ENCODE data around the gene PIF1.
"Not testable (repeated sequence)": the region's sequence is repeated elsewhere in the genome, so short reads cannot be mapped to it uniquely, and the experiment has no call there.

Gene PIF1

DNA sequence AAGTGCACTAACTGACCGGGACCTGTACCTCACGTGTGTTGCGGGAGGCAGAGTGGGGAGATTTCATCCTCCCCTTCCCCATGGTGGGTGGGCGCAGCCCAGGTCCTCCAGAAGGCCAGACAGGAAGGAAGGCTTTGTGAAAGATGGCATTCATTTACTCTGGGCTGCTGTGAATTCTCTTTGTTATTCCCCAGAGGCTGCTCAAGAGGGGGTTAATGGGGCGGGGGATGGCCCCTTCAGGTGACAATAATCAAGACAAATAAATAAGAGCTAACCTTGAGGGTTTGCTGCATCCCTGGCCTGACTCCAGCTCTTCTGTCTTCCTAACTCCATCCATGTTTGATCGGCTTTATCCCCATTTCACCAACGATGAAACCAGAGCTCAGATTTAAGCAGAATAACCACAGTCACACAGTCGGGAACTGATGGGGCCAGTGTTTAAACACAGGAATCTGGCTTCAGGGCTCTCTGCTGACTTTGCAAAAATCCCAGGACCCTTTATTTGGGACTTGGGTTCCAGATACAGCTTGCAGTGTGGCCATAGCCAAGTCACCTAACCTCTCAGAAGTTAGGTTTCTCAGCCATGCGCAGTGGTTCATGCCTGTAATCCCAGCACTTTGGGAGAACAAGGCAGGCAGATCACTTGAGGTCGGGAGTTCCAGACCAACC is 16.5 kb downstream of the PIF1 start:
- no peak for DNase-seq

DNA sequence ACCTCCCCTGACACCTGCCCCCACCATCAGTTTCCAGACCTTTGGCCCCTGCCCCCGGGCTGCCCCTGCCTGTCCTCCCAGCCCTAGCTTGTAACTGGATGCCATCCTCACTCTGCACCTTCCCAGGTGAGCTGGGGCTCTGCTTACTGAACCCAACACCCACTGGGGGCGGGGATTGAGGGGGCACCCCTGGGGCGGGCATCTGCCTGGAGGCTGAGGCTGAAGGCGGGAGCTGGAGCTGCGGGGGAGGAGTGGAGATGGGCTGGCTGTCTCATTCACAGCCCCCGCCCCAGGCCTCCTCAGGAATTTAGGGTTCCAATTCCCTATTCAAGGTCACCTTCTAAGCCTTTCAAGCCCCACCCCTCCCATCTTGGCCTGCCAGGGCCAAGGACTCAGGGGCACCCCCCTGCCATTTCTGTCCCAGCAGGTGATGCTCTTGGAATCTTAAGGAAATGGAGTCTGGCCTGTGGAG is 17.7 kb downstream of the PIF1 start:
- DNase-seq, result no peak

DNA sequence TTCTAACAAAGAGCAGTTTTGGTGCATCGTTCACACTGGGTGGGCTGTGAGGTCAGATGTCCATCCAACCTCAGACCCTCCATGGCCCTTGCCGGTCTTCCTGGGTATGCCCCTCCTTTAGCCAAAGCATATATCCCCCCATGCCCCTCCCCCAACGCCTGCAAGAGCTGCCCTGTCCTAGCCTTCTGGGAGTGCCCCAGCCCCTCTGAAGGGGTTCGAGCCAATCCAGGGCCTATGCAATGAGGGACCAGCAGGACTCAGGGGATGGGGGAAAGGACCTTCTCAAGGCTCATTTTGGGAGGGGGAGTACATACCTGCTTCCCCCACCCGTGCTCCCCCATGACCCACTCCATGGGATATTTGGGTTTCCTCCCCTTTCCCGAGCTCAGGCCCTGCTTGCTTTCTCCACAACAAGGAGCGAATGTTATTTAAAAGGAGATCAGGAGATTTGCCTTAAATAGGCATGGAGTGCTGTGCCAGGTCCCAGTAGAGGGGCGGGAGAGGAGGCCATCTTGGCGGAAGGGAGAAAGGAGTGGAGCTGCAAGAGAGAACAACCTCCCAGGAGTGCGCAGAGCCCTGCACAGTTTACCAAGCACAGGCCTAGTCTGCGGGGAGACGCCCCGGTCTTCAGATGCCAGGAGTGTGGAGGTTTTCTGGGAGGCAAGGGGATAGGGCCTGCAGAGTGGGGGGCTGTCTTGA is 18.2 kb downstream of the PIF1 start:
- no peak for DNase-seq

DNA sequence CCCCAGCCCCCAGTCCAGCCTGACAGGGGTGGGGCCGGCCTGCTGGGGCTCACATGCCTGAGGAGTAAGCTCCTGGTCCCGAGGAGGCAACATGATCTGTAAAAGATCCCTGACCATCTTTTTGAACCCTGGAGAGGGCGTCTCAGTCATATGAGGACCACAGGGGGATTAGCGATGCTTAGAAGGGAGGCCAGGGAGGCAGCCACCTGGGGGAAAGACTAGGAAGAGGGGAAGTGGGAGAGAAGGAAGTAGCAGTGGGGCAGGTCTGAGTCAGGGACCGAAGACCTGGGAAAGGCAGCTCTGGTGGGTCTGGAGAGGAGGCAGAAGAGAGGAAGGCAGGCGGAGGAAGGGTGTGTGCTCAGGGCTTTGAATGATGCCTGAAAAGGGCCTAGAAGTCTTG is 18.9 kb downstream of the PIF1 start:
- no peak for DNase-seq

DNA sequence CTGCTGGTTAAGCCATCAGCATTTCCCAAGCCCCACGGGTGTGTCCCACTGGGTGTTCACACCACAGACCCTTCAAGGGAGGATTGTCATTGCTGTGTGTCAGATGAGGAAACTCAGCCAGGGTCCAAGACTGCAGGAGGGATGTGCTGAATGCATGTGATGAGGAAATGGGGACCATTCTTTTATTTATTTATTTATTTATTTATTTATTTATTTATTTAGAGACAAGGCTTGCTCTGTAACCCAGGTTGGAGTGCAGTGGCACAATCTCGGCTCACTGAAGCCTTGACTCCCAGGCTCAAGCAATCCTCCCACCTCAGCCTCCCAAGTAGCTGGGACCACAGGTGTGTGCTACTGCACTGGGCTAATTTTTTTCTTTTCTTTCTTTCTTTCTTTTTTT is 20.8 kb downstream of the PIF1 start:
- no peak for DNase-seq

DNA sequence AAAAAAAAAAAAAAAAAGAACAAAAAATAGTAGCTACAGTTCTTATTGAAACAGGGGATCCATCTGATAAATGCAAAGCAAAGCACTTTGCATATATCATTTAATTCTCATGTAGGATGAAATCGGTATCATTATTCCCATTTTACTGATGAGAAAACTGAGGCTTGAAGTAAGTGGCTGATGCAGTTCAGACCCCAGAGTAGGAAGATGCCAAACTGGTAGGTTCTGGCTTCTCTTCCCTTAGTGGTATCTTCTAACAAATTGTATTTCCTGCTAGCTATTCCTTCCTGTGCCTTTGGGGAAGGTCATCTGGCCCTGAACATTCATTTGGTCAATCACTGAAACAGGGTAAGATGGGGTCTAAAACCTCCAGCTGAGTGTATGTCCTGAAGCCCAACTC is 21.9 kb downstream of the PIF1 start:
- no peak for DNase-seq

DNA sequence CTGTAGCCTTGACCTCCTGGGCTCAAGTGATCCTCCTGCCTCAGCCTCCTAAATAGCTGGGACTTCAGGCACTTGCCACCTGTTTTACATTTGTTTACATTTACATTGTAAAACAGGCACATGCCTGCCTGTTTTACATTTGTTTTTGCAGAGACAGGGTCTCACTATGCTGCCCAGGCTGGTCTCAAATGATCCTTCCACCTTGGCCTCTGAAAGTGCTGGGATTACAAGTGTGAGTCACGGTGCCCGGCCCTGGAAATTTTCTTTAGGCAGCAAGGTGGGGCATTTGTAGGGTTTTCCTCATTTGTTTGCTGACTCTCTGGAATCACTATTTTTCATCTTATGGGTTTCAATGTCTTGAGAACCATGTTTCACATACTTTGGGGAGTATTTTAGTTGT is 25.0 kb downstream of the PIF1 start:
- DNase-seq, result no peak

DNA sequence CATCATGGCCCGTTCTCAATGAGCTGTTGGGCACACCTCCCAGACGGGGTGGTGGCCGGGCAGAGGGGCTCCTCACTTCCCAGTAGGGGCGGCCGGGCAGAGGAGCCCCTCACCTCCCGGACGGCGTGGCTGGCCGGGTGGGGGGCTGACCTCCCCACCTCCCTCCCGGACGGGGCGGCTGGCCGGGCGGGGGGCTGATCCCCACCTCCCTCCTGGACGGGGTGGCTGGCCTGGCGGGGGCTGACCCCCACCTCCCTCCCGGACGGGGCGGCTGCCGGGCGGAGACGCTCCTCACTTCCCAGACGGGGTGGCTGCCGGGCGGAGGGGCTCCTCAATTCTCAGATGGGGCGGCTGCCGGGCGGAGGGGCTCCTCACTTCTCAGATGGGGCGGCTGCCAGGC is 26.5 kb downstream of the PIF1 start:
- not testable (repeated sequence) for DNase-seq

DNA sequence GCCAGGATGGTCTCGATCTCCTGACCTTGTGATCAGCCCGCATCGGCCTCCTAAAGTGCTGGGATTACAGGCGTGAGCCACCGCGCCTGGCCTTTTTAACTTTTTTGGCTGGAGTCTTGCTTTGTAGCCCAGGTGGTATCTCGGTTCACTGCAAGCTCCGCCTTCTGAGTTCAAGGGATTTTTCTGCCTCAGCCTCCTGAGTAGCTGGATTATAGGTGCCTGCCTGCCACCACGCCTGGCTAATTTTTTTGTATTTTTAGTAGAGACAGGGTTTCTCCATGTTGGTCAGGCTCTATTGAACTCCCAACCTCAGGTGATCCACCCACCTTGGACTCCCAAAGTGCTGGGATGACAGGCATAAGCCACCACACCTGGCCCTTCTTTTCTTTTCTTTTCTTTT is 29.5 kb downstream of the PIF1 start:
- not testable (repeated sequence) for DNase-seq

DNA sequence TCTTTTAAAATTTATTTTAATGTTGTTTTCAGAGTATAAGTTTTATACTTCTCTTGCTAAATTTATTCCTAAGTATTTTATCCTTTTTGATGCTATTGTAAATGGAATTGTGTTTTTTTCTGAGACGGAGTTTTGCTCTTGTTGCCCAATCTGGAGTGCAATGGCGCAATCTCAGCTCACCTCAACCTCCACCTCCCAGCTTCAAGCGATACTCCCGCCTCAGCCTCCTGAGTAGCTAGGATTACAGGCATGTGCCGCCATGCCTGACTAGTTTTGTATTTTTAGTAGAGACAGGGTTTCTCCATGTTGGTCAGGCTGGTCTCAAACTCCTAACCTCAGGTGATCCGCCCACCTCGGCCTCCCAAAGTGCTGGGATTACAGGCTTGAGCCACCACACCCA is 30.1 kb downstream of the PIF1 start:
- not testable (repeated sequence) for DNase-seq

DNA sequence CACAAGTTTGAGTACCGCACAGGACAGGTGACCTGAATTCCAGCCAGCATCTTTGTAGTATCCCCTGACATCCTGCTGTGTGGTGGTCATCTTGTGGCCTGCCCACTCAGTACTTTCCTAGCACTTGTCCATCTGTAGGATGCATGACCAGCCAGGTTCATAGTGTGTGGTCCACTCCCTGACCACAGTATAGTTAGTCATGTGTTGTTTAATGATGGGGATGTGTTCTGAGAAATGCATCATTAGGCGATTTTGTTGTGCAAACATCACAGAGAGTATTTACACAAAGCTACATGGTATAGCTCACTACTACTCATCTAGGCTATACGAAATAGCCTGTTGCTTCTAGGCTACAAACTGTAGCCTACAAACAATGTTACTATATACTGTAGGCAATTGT is 33.2 kb downstream of the PIF1 start:
- no peak for DNase-seq

DNA sequence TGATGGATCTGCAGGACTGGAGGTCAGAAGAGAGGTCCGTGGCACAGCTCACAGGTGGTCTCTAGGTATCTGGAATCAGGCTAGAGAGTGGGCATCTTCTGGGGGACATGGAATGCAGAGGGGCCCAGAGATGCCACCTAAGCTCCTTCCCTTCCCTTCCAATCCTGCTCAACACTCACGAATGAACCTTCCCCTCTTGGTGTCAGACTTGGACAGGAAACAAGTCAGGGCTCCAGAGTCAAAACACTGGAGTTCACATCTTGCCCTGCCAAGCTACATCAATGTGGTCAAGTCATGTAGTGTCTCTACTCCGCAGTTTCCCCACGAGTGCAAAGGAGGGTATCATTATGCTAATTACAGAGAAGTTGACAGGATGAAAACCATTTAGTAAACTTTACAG is 34.0 kb downstream of the PIF1 start:
- DNase-seq, result no peak

DNA sequence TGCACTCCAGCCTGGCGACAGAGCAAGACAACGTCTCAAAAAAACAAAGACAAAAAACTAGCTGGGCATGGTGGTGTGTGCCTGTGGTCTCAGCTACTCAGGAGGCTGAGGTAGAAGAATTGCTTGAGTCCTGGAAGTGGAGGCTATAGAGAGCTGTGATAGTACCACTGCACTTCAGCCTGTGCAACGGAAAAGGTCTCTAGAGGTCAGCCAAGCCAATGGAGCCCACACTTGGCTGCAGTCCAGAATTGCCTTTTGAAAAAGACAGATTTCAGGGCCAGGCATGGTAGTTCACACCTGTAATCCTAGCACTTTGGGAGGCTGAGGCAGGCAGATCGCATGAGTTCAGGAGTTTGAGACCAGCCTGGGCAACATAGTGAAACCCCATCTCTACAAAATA is 41.7 kb downstream of the PIF1 start:
- no peak for DNase-seq

DNA sequence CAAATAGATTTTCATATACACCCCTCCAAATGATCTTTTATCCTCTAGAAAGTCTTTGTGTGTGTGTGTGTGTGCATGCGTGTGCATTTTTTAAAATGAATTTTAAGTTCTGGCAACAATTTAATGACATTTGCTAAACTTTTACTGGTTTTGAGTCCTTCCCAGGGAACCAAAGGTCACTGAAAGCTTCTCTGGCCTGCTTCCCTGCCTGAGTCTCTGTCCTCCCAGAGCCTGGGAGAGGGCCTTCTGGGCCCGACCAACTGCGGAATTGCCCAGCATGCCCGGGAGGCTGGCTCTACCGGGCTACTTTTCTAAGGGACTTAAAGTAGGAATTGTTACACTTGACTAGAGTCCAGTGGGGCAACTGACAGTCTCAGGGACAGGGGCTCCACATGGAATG is 42.7 kb downstream of the PIF1 start:
- DNase-seq, result no peak

DNA sequence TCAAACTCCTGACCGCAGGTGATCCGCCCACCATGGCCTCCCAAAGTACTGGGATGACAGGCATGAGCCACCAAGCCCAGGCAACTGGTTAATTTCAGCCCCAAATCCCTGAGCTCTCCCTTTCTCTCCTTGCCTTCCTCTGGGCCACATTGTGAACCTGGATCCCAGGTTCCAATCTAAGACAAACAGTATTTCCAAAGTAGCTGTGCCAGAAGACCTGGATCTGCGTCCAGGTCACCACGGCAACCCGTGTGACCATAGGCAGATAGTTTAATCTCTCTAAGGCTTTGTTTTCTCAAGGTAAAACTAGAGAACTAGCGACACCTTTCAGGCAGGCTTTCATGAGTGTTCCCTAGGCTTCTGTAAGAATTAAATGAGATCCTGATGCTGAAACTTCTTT is 44.1 kb downstream of the PIF1 start:
- no peak for DNase-seq

DNA sequence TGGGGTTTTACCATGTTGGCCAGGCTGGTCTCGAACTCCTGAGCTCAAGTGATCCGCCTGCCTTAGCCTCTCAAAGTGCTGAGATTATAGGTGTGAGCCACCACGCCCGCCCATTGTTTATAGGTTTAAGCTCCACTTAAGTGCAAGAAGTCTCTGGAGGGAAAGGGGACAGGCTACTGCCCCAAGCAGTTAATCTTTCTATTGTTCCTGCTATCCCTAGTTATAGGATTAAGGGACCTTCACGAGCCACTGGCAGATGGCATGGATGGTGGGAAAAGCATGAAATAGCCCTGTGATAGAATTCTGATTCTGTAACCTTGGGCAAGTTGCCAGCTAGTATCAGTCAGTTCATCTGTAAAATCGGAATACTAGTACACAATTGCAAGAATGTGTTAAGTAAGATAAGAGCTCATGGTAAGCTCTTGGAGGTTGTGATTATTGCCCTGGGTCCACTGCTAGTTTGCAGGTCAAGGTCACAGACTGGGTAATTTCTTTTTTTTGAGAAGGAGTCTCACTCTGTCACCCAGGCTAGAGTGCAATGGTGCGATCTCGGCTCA is 44.8 kb downstream of the PIF1 start:
- no peak for DNase-seq

DNA sequence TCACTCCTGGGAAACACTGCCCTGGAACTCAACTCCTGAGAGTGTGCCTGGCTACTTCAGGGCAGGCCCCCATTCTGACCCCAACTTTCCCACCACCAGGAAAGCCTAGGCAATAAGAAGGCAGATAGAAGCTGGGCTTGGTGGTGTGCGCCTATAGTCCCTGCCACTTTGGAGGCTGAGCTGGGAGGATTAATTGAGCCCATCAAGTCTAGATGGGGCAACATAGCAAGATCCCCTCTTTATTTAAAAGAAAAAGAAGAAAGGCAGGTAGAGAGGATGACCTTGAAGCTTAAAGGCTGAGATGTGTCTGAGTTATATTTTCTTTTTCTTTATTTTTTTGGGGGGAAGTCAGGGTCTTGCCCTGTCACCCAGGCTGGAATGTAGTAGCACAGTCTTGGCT is 45.8 kb downstream of the PIF1 start:
- no peak for DNase-seq

DNA sequence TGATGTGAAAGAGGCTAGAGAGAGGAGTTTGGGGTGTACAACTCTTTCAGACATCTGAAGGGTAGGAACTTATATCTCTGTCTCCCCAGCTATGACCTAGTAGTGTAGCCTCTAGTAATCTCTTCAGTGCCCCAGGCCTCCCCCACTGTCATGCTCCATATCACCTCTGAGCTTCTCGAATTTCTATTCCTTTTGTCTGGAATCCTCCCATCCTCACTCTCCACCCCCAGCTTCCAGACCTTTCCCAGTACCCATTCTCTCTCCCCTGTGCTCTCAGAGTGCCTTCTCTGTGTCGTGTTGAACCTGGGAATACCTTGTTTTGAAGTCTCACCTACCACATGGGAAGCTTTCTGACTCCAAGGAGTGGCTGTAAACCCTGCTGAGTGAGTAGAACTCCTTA is 46.4 kb downstream of the PIF1 start:
- DNase-seq, result no peak

DNA sequence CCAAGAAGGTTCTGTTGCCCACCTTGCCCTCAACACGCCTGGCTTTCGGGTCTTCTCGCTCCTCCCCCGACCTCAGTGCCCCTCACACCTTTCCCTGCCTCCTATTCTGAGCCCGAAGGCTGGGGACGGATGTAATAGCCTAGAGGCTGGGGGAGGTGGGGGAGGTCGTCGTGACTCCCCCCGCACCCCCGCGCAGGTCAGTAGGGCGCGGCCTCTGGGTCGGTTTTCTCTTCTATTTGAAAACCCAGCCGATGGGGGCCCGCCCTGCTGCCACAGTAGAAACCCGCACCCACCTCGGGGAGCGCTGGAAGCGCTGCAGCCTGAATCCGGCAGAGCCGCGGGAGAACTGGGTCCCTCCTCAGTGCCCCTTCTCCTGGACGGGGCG is 49.1 kb downstream of the PIF1 start:
- no peak for DNase-seq

DNA sequence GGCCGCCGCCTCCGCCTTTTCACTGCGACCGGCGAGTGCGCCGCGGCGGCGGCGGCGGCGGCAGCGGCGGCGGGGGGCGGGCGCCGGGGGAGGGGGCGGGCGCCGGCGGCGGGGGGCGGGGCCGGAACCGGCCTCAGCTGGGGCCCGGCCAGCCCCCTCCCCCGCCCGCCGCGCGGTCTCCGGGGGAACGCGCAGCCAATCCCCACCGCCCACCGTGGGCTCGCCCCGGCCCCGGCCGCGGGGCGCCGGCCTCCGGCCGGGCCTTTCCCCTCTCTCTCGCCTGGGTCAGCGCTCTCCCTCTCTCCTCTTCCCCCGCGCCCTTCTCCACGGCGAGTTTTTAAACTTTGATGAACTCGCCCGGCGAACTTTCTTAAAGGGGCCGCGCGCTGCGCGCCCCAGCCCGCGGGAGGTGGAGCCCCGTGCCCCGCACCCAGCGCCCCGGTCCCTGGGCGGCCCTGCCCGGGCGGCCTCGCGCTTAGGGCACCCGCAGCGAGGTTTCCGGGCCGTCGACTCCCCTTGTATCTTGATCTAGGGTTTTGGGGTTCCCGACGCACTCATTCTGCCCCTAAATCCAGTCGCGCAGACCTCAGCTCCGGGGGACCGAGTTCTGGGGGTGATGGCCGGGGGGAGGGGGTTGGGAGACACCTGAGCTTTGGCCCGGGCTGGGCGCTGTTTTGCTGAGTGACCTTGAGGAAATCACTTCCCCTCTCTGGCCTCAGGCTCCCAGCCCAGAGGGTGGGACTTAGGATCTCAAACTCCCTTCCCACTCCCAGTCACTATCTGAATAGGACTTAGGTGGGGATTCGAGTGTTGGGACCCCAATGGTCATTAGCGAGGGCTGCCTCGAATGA is 49.7 kb downstream of the PIF1 start, which contains the start of gene RBPMS2:
RBPMS2 (minus strand) TSS at position 39 of the 851 bp plus-strand sequence. CDS start 270 bp downstream, outside the sequence.
- DNase-seq, result no peak

DNA sequence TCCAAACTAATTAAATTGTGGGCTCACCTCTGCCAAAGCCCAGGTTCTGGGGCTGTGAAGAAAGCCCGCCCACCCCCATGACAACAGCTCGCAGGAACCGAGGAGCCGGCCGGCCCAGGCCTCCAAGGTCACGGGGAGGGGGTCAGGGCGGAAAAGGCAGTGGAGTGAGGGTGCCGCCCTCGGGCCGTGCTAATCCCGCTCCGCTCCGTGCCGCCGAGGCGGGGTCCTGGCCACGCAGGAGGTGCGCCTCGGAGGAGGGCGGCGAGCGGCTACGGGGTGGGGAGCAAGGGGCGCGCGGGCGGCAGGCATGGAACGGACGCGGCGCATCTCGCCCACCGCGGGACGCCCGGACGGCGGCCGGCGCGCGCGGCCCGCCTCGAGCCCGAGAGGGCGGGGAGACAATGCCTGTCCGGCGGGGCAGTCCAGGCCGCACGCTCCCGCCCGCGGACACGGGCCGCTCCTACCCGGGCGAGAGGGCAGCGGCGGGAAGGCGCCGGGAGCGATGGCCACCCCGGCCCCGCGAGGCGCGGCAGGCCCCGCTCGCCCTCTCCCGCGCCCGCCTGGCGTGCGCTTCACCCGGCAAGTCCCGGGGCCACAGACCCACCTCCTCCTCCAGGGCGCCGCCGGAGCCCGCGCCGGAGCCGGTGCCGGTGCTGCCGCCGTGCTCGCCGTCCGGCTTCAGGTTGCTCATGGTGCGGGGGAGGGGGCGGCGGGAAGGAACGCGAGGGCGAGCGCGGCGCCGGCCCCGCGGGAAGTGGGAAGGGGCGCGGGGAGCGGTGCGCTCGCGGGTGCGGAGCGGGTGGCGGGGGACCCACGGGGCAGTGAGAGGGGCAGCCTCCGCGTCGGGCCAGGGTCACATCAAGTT is 50.6 kb downstream of the PIF1 start:
- no peak for DNase-seq

DNA sequence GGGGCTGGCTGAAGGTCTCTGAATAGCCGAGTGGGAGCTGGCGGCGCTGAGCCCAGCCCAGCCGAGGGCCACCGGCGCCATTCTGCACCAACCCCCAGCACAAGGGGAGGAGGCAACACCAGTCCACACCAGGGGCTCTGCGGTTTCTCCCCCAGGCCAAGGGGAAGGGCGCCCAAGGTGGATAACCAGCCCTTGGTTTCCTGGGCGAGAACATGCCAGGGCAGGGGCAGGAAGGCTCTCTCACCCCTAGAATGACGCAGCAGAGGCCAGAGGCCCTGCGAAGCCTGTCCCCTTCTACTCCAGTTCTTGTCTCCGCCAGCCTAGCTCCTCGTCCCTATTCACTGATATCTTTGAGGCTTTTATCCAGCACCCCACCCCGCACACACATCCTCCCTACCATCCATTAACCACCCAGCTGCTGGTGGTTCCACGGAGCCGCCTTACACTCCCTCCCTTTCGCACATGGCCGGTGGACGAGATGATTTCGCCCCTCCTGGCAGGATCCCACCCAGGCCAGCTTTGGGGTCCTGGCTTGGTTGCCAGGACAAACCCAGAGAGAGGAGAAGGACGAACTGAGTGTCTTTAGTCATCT is 51.3 kb downstream of the PIF1 start:
- DNase-seq, result no peak

Measured in activated CD8-positive, alpha-beta memory T cell treated with anti-CD3 and anti-CD28 coated beads, Interleukin-2, amount 50 U/mL, for 4 hours (primary cell).